ENCODE data around the gene STON2.

DNA sequence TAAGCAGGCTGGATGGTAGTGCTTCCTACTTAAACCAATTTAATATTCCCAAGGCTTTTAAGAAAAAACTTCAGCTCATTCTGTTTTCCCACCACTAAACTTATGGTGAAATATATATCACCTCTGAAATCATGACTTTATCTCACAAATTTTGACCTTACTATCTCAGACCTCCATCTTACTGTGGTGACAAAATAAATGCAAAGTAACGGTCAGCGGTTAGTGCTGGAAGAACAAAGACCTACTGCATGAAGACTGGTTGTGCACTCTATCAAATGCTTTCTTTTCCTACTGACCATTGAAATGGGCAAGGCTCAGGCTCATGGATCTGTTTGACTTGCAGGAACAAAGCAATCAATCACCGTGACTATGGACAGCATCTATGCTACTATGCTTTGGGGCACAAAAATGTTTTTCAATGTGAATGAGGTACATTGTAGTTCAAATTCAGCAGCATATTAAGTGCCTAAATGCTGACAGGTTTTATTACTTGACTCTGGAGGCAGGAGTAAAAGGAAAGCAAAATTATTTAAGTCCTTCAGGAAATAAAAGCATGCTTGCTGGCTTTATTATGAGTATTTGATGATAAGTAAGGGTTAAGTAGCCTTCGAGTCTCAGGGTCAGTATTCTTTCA lies 136.2 kb downstream of the STON2 start:
- TF ChIP-seq, protein P1, sequence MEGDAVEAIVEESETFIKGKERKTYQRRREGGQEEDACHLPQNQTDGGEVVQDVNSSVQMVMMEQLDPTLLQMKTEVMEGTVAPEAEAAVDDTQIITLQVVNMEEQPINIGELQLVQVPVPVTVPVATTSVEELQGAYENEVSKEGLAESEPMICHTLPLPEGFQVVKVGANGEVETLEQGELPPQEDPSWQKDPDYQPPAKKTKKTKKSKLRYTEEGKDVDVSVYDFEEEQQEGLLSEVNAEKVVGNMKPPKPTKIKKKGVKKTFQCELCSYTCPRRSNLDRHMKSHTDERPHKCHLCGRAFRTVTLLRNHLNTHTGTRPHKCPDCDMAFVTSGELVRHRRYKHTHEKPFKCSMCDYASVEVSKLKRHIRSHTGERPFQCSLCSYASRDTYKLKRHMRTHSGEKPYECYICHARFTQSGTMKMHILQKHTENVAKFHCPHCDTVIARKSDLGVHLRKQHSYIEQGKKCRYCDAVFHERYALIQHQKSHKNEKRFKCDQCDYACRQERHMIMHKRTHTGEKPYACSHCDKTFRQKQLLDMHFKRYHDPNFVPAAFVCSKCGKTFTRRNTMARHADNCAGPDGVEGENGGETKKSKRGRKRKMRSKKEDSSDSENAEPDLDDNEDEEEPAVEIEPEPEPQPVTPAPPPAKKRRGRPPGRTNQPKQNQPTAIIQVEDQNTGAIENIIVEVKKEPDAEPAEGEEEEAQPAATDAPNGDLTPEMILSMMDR (conservative IDR thresholded peaks at IDR 0.05; ENCODE audit: low read depth, low read length), result no peak
- TF ChIP-seq EZH2 (IDR thresholded peaks at IDR 0.05; ENCODE audit: low read length, unreplicated experiment), result no peak
